ENCODE measurements around the gene TMEM182.

Gene TMEM182

GRCh38 chr2:102748107-102748506, 13.7 kb upstream of the TMEM182 start:
- in situ Hi-C loops (cut with HindIII; ENCODE audit: low sequenced_read_pairs), result no loop called here
- no peak for TF ChIP-seq CTCF (IDR thresholded peaks at IDR 0.05; ENCODE audit: low read depth, low read length)
- H3K4me3 ChIP-seq (ENCODE audit: low read depth, low read length), result no peak overlapping the region
- DNase-seq (ENCODE audit: low read depth, low spot score), result no peak

GRCh38 chr2:102749938-102750337, 11.9 kb upstream of the TMEM182 start:
- no peak for DNase-seq (ENCODE audit: low read depth, low spot score)
- no peak overlapping the region for H3K4me3 ChIP-seq (ENCODE audit: low read depth, low read length)
- in situ Hi-C loops (cut with HindIII; ENCODE audit: low sequenced_read_pairs), result no loop called here
- no peak for TF ChIP-seq CTCF (IDR thresholded peaks at IDR 0.05; ENCODE audit: low read depth, low read length)

- peak; percentile 64 for DNase-seq (ENCODE audit: low read depth, low spot score)
Measured at GRCh38 chr2:102753563-102754159, 8.2 kb upstream of the TMEM182 start.

GRCh38 chr2:102754456-102755145, 7.2 kb upstream of the TMEM182 start:
- no peak for DNase-seq (ENCODE audit: low read depth, low spot score)
- H3K4me3 ChIP-seq (ENCODE audit: low read depth, low read length), result no peak overlapping the region
- TF ChIP-seq CTCF (IDR thresholded peaks at IDR 0.05; ENCODE audit: low read depth, low read length), result no peak
- in situ Hi-C loops (cut with HindIII; ENCODE audit: low sequenced_read_pairs), result no loop called here

More at GRCh38 chr2:102753563-102754159, 8.2 kb upstream of the TMEM182 start:
- peak; percentile 65 for TF ChIP-seq CTCF (IDR thresholded peaks at IDR 0.05; ENCODE audit: low read depth, low read length)
- H3K4me3 ChIP-seq (ENCODE audit: low read depth, low read length), result no peak overlapping the region
- in situ Hi-C loops (cut with HindIII; ENCODE audit: low sequenced_read_pairs), result no loop called here

GRCh38 chr2:102755284-102755683, 6.5 kb upstream of the TMEM182 start:
- DNase-seq (ENCODE audit: low read depth, low spot score), result peak; percentile 29
- H3K4me3 ChIP-seq (ENCODE audit: low read depth, low read length), result no peak overlapping the region
- in situ Hi-C loops (cut with HindIII; ENCODE audit: low sequenced_read_pairs), result no loop called here
- TF ChIP-seq CTCF (IDR thresholded peaks at IDR 0.05; ENCODE audit: low read depth, low read length), result no peak

- no peak for DNase-seq (ENCODE audit: low read depth, low spot score)
- TF ChIP-seq CTCF (IDR thresholded peaks at IDR 0.05; ENCODE audit: low read depth, low read length), result no peak
- in situ Hi-C loops (cut with HindIII; ENCODE audit: low sequenced_read_pairs), result no loop called here
- no peak overlapping the region for H3K4me3 ChIP-seq (ENCODE audit: low read depth, low read length)
Measured at GRCh38 chr2:102758439-102758838, 3.4 kb upstream of the TMEM182 start.
